Activated CD4-positive, alpha-beta memory T cell treated with anti-CD3 and anti-CD28 coated beads, Interleukin-2, amount 10 ng/mL, durations not matched to agents 7 days and 5 days (primary cell): ENCODE measurements around the gene CDS2. TPM values are rescaled to one million over a fixed set of nuclear protein-coding genes. Genes with fewer than 3 reads are reported as not detected.

Experiments used
- CTCF ChIA-PET: fragments of 350-600 bp; sonication (Branson Sonifier 250); formaldehyde crosslinking; loops from one replicate; lab custom pipeline; 2021; ENCODE audit warnings: antibody characterized with exemption, inconsistent platforms; lab: Charles Lee
- POLR2A ChIA-PET: fragments of 350-600 bp; sonication (Branson Sonifier 250); formaldehyde crosslinking; loops from one replicate; lab custom pipeline; 2021; ENCODE audit warnings: antibody characterized with exemption; lab: Charles Lee
- DNase-seq: peaks from one replicate; pipeline ENCODE4 v3.0.0-alpha.2; 2020
- H3K27ac Mint-ChIP-seq: one replicate; pipeline ENCODE4 v1.8.0; 2021; ENCODE audit warnings: mild to moderate bottlenecking, mixed read lengths
- H3K27me3 Mint-ChIP-seq: one replicate; pipeline ENCODE4 v1.8.0; 2021; ENCODE audit warnings: mixed read lengths
- H3K36me3 Mint-ChIP-seq: one replicate; pipeline ENCODE4 v1.8.0; 2021; ENCODE audit warnings: low read depth, mixed read lengths
- H3K4me1 Mint-ChIP-seq: one replicate; pipeline ENCODE4 v1.8.0; 2021; ENCODE audit warnings: mixed read lengths
- H3K4me3 Mint-ChIP-seq: one replicate; pipeline ENCODE4 v1.8.0; 2021; ENCODE audit warnings: mild to moderate bottlenecking, mixed read lengths
- H3K9me3 Mint-ChIP-seq: one replicate; pipeline ENCODE4 v1.8.0; 2021; ENCODE audit warnings: mixed read lengths
- total RNA-seq, 2 experiments: library from RNA; stranded (reverse); gene quantifications; one replicate each; pipeline ENCODE4 v1.2.3, GENCODE V29; 2021

CDS2 gene
- total RNA-seq, 2 experiments from 2014 or later, result 67.4 to 68.2 TPM

DNA sequence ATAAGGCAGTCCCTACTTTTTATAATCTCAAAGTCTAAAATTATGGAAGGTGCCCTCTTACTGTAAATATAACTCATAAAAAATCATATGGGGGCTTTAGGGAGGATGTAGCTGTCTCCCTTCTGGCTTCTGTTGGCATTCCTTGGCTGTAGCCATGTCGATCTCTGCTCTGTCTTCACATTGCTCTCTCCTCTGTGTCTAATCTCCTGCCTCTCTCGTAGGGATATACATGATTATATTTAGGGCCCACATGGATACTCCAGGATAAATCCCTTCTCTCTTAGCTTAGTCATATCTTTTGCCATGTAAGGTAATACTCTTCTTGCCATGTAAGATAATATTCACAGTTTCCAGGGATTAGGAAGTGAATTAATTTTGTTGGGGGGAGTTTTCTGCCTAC, 28.6 kb downstream of the CDS2 start:
- peaks cover 36% of the 10 kb centered on the region for H3K4me1 Mint-ChIP-seq
- POLR2A ChIA-PET, result no interaction called here
- no peak overlapping the region for H3K4me3 Mint-ChIP-seq
- CTCF ChIA-PET, result interaction anchor here (0.7 to 1.1 kb wide), 2 partner anchors 11 to 29 kb away, joined by 4 read pairs; partner anchors contain the start of gene CDS2
- H3K9me3 Mint-ChIP-seq, result no peaks in the 10 kb centered on the region
- H3K27me3 Mint-ChIP-seq, result no peaks in the 10 kb centered on the region
- no peak for DNase-seq
- peaks cover 15% of the 10 kb centered on the region for H3K36me3 Mint-ChIP-seq
- no peak overlapping the region for H3K27ac Mint-ChIP-seq

DNA sequence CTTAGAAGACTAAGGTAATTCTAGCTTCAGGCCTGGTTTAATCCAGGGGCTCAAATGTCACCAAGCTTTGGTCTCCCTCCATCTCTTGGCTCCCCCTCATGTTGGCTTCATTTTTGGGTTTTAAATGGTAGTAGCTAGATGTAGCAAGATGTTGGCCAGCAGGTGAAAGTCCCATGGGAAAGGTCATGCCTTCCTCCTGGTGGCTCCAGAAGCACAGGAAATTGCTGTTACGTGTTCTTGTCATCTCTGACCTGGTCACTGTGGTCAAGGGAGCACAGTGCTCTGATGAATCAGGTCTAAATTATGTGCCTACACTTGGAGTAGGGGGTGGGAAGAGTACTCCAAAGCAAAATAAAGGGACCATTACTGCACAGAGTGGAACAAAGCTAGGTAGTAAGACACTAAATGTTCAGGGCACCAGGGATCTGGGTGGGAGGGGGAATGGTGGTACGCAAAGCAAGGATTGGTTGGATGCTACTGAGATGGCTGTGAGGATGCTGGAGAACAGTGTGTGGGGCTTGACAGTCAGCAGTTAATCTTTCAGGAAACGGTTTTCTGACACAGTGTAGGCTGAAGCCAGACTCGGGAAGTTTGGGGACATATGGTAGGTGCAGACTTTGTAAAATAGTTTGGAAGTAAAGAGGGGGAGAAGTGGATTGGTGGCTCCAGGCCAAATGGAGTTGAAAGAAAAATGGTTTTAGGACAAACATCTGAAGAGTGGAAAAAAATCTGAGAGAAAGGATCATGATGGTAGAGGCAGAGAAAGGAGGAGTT, 30.1 kb downstream of the CDS2 start:
- no peak overlapping the region for H3K4me3 Mint-ChIP-seq
- POLR2A ChIA-PET, result interaction anchor here (1.1 kb wide), 1 partner anchor 11 kb away, joined by 3 read pairs; no protein-coding TSS in a partner anchor
- CTCF ChIA-PET, result no interaction called here
- DNase-seq, result no peak
- no peaks in the 10 kb centered on the region for H3K27me3 Mint-ChIP-seq
- peaks cover 20% of the 10 kb centered on the region for H3K36me3 Mint-ChIP-seq
- no peak overlapping the region for H3K27ac Mint-ChIP-seq
- peaks cover 37% of the 10 kb centered on the region for H3K4me1 Mint-ChIP-seq
- no peaks in the 10 kb centered on the region for H3K9me3 Mint-ChIP-seq

DNA sequence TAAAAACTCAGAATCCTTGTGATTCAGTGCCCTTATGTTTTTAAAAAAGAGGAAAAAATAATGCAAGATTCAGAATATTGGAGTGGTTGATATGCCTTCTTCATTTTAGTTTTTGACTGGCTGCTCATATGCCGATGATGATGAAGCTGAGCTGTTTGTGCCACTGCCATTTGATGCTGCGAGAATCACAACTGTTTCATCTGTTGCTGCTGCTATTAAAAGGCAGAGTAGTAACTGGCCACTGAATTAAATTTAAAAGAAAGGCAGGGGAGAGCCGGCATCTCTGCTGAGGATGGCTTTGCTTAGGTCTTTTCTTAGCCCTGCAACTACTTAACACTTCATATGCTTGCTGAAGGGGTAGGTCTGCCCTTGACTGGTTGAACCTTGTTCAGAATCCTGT, 33.1 kb downstream of the CDS2 start:
- Mint-ChIP-seq H3K4me3 (no peak overlapping the region), H3K36me3 (peaks cover 14% of the 10 kb centered on the region), H3K27me3 (no peaks in the 10 kb centered on the region), H3K4me1 (peaks cover 20% of the 10 kb centered on the region), H3K27ac (no peak overlapping the region), H3K9me3 (no peaks in the 10 kb centered on the region)
- ChIA-PET CTCF (interaction anchor here (1.0 kb wide), 1 partner anchor 63 kb away, joined by 5 read pairs; no protein-coding TSS in a partner anchor), POLR2A (no interaction called here)
- no peak for DNase-seq

GRCh38 chr20:5160882-5161281, 34.1 kb downstream of the CDS2 start:
- CTCF ChIA-PET, result no interaction called here
- Mint-ChIP-seq H3K4me1 (peaks cover 25% of the 10 kb centered on the region), H3K36me3 (peaks cover 14% of the 10 kb centered on the region), H3K27ac (no peak overlapping the region), H3K4me3 (no peak overlapping the region), H3K9me3 (no peaks in the 10 kb centered on the region), H3K27me3 (no peaks in the 10 kb centered on the region)
- no peak for DNase-seq
- POLR2A ChIA-PET, result no interaction called here

DNA sequence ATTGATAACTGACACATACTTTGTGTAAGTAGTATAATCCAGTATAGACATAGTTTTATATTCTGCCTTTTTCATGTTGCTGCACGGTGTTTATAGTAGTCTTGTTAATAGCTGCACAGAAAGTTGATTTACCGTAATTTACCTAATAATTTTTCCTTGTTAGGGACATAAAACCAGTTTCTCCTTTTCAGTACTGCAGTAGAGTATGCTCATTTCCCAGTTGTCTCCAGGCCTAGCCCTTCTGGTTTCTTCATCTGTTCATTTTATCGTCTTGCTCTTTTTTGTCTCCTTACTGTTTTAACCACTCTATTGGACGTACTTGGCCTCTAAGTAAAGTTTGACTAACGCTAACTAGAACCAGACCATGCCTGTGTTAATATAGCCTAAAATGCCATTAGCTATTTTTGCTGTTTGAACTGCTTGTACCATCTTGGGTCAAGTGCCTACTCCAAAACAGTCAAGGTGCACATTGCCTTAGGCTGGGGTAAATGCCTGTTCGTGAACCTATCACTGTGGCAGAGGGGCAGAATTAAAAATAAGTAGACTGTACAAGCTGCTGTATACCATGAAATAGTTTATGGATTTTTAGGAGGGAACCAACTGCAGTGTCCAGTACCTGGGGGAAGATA, 34.8 kb downstream of the CDS2 start:
- Mint-ChIP-seq H3K9me3 (no peaks in the 10 kb centered on the region), H3K4me3 (no peak overlapping the region), H3K36me3 (peaks cover 10% of the 10 kb centered on the region), H3K27ac (no peak overlapping the region), H3K27me3 (no peaks in the 10 kb centered on the region), H3K4me1 (peaks cover 27% of the 10 kb centered on the region)
- DNase-seq, result no peak
- CTCF ChIA-PET, result no interaction called here
- POLR2A ChIA-PET, result no interaction called here

GRCh38 chr20:5164645-5165625, 38.1 kb downstream of the CDS2 start:
- ChIA-PET CTCF (no interaction called here), POLR2A (no interaction called here)
- Mint-ChIP-seq H3K4me1 (peaks cover 46% of the 10 kb centered on the region), H3K4me3 (no peak overlapping the region), H3K27me3 (no peaks in the 10 kb centered on the region), H3K9me3 (no peaks in the 10 kb centered on the region), H3K27ac (no peak overlapping the region), H3K36me3 (peaks cover 10% of the 10 kb centered on the region)
- DNase-seq, result no peak

- H3K4me3 Mint-ChIP-seq, result no peak overlapping the region
- H3K36me3 Mint-ChIP-seq, result peaks cover 6% of the 10 kb centered on the region
- no peaks in the 10 kb centered on the region for H3K9me3 Mint-ChIP-seq
- peaks cover 56% of the 10 kb centered on the region for H3K4me1 Mint-ChIP-seq
- peak overlapping the region; percentile 58 for H3K27ac Mint-ChIP-seq
- ChIA-PET CTCF (interaction anchor here (1.0 to 1.4 kb wide), 4 partner anchors 10 to 38 kb away, joined by 3 to 8 read pairs (median 6); no protein-coding TSS in a partner anchor), POLR2A (interaction anchor here (3.0 kb wide), 1 partner anchor 49 kb away, joined by 10 read pairs; the partner anchor contains the start of gene PCNA)
- DNase-seq, result no peak
- H3K27me3 Mint-ChIP-seq, result no peaks in the 10 kb centered on the region
Observed at GRCh38 chr20:5168651-5169396, 42.0 kb downstream of the CDS2 start.

GRCh38 chr20:5170341-5170740, 43.5 kb downstream of the CDS2 start:
- ChIA-PET POLR2A (interaction anchor here (3.0 kb wide), 1 partner anchor 50 kb away, joined by 10 read pairs; the partner anchor contains the start of gene PCNA), CTCF (interaction anchor here (1.4 kb wide), 1 partner anchor 36 kb away, joined by 4 read pairs; no protein-coding TSS in a partner anchor)
- peaks cover 12% of the 10 kb centered on the region for H3K36me3 Mint-ChIP-seq
- H3K27ac Mint-ChIP-seq, result no peak overlapping the region
- no peaks in the 10 kb centered on the region for H3K9me3 Mint-ChIP-seq
- H3K4me1 Mint-ChIP-seq, result peaks cover 61% of the 10 kb centered on the region
- no peaks in the 10 kb centered on the region for H3K27me3 Mint-ChIP-seq
- DNase-seq, result no peak
- H3K4me3 Mint-ChIP-seq, result no peak overlapping the region

- no peak overlapping the region for H3K4me3 Mint-ChIP-seq
Observed at GRCh38 chr20:5171064-5171789, 44.4 kb downstream of the CDS2 start.

DNA sequence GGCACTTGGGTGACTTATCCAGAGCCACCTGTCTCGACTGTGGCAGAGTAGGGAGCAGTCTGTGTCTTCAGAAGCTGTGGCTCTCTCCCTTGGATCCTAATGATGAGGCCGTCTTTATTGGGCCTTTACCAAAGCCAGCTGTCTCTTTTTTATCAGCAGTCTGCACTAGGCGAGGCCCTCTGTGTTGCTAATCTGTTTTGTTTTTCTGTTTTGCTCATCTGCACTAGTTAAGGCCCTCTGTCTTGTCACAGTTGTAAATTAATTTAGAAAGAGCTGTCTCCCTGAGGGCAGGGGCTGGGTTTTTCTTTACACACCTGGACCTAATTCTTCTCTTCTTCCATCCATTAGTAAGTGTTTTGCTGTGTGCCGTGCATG, 45.0 kb downstream of the CDS2 start:
- H3K27me3 Mint-ChIP-seq, result no peaks in the 10 kb centered on the region
- no peak overlapping the region for H3K4me3 Mint-ChIP-seq
- peaks cover 19% of the 10 kb centered on the region for H3K36me3 Mint-ChIP-seq
- peaks cover 47% of the 10 kb centered on the region for H3K4me1 Mint-ChIP-seq
- H3K9me3 Mint-ChIP-seq, result no peaks in the 10 kb centered on the region
- ChIA-PET POLR2A (no interaction called here), CTCF (no interaction called here)
- DNase-seq, result no peak
- H3K27ac Mint-ChIP-seq, result no peak overlapping the region

More at GRCh38 chr20:5171064-5171789, 44.4 kb downstream of the CDS2 start:
- no peaks in the 10 kb centered on the region for H3K9me3 Mint-ChIP-seq
- H3K27ac Mint-ChIP-seq, result no peak overlapping the region
- peaks cover 14% of the 10 kb centered on the region for H3K36me3 Mint-ChIP-seq
- peaks cover 53% of the 10 kb centered on the region for H3K4me1 Mint-ChIP-seq
- CTCF ChIA-PET, result no interaction called here
- POLR2A ChIA-PET, result no interaction called here
- no peak for DNase-seq
- H3K27me3 Mint-ChIP-seq, result no peaks in the 10 kb centered on the region

DNA sequence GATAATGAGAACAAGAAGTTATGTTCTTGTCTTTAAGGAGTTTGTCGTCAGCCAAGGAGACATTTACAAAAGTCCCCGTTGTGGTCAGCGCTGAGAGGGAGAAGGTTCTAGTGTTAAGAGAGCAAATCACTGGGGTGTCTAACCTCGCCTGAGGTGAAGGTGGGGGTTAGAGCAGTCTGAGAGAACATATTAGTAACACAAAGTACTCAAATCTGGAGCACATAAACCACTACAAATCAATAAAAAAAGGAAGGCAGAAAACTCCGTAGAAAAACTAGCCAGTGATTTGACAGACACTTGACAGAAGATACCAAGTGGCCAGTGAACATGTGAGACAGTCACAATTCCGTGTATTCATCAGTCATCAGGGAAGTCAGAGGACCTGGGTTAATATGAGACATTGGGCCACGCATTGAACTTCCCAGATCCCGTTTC, 45.4 kb downstream of the CDS2 start:
- CTCF ChIA-PET, result no interaction called here
- peaks cover 43% of the 10 kb centered on the region for H3K4me1 Mint-ChIP-seq
- no peak overlapping the region for H3K27ac Mint-ChIP-seq
- DNase-seq, result no peak
- no peak overlapping the region for H3K4me3 Mint-ChIP-seq
- H3K36me3 Mint-ChIP-seq, result peaks cover 20% of the 10 kb centered on the region
- POLR2A ChIA-PET, result no interaction called here
- H3K27me3 Mint-ChIP-seq, result no peaks in the 10 kb centered on the region
- H3K9me3 Mint-ChIP-seq, result no peaks in the 10 kb centered on the region
